ENCODE measurements around the gene UCK2. TPM values are rescaled to one million over a fixed set of nuclear protein-coding genes. Genes with fewer than 3 reads are reported as not detected.
A peak's percentile ranks its signal among the peaks of the same experiment; 100 is the strongest.

Gene UCK2
- total RNA-seq, 2 experiments from 2014 or later, result 0.67 to 0.71 TPM

- DNase-seq, result peak in 2 of 14 experiments; percentile 46 to 56
- Mint-ChIP-seq H3K36me3 (ENCODE audit: low read depth) (no peaks in the 10 kb centered on the region), H3K27ac (no peak overlapping the region), H3K4me1 (ENCODE audit: low read depth) (peaks cover 4% of the 10 kb centered on the region), H3K4me3 (no peak overlapping the region), H3K27me3 (no peaks in the 10 kb centered on the region), H3K9me3 (no peaks in the 10 kb centered on the region)
- no peaks in the 10 kb centered on the region for H3K4me1 ChIP-seq (ENCODE audit: insufficient read depth, low read length)
- no peaks in the 10 kb centered on the region for H3K27me3 ChIP-seq (ENCODE audit: control insufficient read depth in 1 of 2, insufficient read depth in 2 of 2, low read length in 2 of 2)
- H3K4me3 ChIP-seq (ENCODE audit: low read length), result no peak overlapping the region
- no peak overlapping the region for H3K27ac ChIP-seq (ENCODE audit: low read depth in 1 of 2, low read length in 2 of 2)
- intact Hi-C loops (cut with DNase I, micrococcal nuclease), result no loop called here
- H3K9me3 ChIP-seq (ENCODE audit: control insufficient read depth in 1 of 2, insufficient read depth in 1 of 2, low read length in 2 of 2), result no peaks in the 10 kb centered on the region
- TF ChIP-seq, protein P1, sequence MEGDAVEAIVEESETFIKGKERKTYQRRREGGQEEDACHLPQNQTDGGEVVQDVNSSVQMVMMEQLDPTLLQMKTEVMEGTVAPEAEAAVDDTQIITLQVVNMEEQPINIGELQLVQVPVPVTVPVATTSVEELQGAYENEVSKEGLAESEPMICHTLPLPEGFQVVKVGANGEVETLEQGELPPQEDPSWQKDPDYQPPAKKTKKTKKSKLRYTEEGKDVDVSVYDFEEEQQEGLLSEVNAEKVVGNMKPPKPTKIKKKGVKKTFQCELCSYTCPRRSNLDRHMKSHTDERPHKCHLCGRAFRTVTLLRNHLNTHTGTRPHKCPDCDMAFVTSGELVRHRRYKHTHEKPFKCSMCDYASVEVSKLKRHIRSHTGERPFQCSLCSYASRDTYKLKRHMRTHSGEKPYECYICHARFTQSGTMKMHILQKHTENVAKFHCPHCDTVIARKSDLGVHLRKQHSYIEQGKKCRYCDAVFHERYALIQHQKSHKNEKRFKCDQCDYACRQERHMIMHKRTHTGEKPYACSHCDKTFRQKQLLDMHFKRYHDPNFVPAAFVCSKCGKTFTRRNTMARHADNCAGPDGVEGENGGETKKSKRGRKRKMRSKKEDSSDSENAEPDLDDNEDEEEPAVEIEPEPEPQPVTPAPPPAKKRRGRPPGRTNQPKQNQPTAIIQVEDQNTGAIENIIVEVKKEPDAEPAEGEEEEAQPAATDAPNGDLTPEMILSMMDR (IDR thresholded peaks at IDR 0.05), result no peak
- ChIA-PET CTCF (interaction anchor here (1.3 kb wide), 1 partner anchor 40 kb away, joined by 3 read pairs; no protein-coding TSS in a partner anchor), POLR2A (interaction anchor here (0.6 kb wide), 1 partner anchor 150 kb away, joined by 5 read pairs; no protein-coding TSS in a partner anchor)
- H3K36me3 ChIP-seq (ENCODE audit: insufficient read depth, low read length), result no peaks in the 10 kb centered on the region
- no peak for ATAC-seq (ENCODE audit: poor library complexity)
Measured at GRCh38 chr1:165884690-165885304, 57.4 kb downstream of the UCK2 start.

DNA sequence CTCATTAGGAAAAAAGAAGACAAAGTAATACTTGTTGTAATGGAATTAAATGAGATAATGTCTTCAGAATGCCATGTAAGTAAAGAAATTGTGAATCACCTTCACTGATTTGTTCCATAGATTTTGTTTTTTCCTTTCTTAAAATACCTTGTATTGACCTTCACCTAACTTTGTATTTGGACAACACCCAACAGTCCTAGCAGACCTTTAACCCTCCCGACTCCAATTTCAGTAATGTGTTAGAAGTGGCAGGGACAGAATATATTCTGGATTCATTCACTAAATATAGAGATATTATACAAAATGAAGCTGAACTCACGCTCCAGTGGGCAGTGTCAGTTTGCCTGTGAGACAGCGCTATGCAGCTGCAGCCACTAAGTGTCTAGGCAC is 57.9 kb downstream of the UCK2 start:
- H3K4me1 Mint-ChIP-seq (ENCODE audit: low read depth), result no peaks in the 10 kb centered on the region
- POLR2A ChIA-PET, result interaction anchor here (0.6 kb wide), 1 partner anchor 150 kb away, joined by 5 read pairs; no protein-coding TSS in a partner anchor
- no peak overlapping the region for H3K27ac ChIP-seq (ENCODE audit: low read depth in 1 of 2, low read length in 2 of 2)

GRCh38 chr1:165886193-165886592 is 58.8 kb downstream of the UCK2 start:
- CTCF ChIA-PET, result no interaction called here
- Histone ChIP-seq H3K4me1 (ENCODE audit: insufficient read depth, low read length) (no peaks in the 10 kb centered on the region), H3K27ac (ENCODE audit: low read depth in 1 of 2, low read length in 2 of 2) (no peak overlapping the region), H3K9me3 (ENCODE audit: control insufficient read depth in 1 of 2, insufficient read depth in 1 of 2, low read length in 2 of 2) (no peaks in the 10 kb centered on the region), H3K36me3 (ENCODE audit: insufficient read depth, low read length) (no peaks in the 10 kb centered on the region), H3K4me3 (ENCODE audit: low read length) (no peak overlapping the region), H3K27me3 (ENCODE audit: control insufficient read depth in 1 of 2, insufficient read depth in 2 of 2, low read length in 2 of 2) (no peaks in the 10 kb centered on the region)
- POLR2A ChIA-PET, result no interaction called here
- Mint-ChIP-seq H3K9me3 (no peaks in the 10 kb centered on the region), H3K4me3 (no peak overlapping the region), H3K27ac (no peak overlapping the region), H3K36me3 (ENCODE audit: low read depth) (no peaks in the 10 kb centered on the region), H3K27me3 (no peaks in the 10 kb centered on the region), H3K4me1 (ENCODE audit: low read depth) (no peaks in the 10 kb centered on the region)
- ATAC-seq (ENCODE audit: poor library complexity) (no peak), DNase-seq (no peak)
- TF ChIP-seq, protein P1 (IDR thresholded peaks at IDR 0.05), result no peak
- intact Hi-C loops (cut with DNase I, micrococcal nuclease), result no loop called here

More for the DNA sequence above, 57.9 kb downstream of the UCK2 start:
- TF ChIP-seq, protein P1 (IDR thresholded peaks at IDR 0.05), result no peak
- intact Hi-C loops (cut with DNase I, micrococcal nuclease), result no loop called here
- Histone ChIP-seq H3K36me3 (ENCODE audit: insufficient read depth, low read length) (no peaks in the 10 kb centered on the region), H3K27me3 (ENCODE audit: control insufficient read depth in 1 of 2, insufficient read depth in 2 of 2, low read length in 2 of 2) (no peaks in the 10 kb centered on the region), H3K4me1 (ENCODE audit: insufficient read depth, low read length) (no peaks in the 10 kb centered on the region), H3K9me3 (ENCODE audit: control insufficient read depth in 1 of 2, insufficient read depth in 1 of 2, low read length in 2 of 2) (no peaks in the 10 kb centered on the region), H3K4me3 (ENCODE audit: low read length) (no peak overlapping the region)
- no peaks in the 10 kb centered on the region for H3K27me3 Mint-ChIP-seq
- no peaks in the 10 kb centered on the region for H3K9me3 Mint-ChIP-seq
- no peak overlapping the region for H3K4me3 Mint-ChIP-seq
- CTCF ChIA-PET, result interaction anchor here (1.3 kb wide), 1 partner anchor 39 kb away, joined by 3 read pairs; no protein-coding TSS in a partner anchor
- no peaks in the 10 kb centered on the region for H3K36me3 Mint-ChIP-seq (ENCODE audit: low read depth)
- no peak for DNase-seq
- H3K27ac Mint-ChIP-seq, result no peak overlapping the region
- no peak for ATAC-seq (ENCODE audit: poor library complexity)

Measured in CD4-positive, alpha-beta T cell (primary cell).